DOHH2 (cell line): ENCODE measurements around the gene ZBTB1.

ENCODE experiments used
- H3F3A ChIP-seq: fragments of 200-600 bp; sonication (generic), shearing (Covaris generic); 2 replicates; pipeline ENCODE4 v1.6.0; 2016; ENCODE audit warnings: antibody characterized with exemption, mild to moderate bottlenecking; ENCODE audit not compliant: control insufficient read depth, insufficient read depth
- H3K27ac ChIP-seq: fragments of 200-600 bp; sonication (generic); 2 replicates; pipeline ENCODE4 v1.5.1; 2014; ENCODE audit warnings: low read depth, mild to moderate bottlenecking, low read length, moderate library complexity
- H3K27me3 ChIP-seq: fragments of 200-600 bp; sonication (generic); 2 replicates; pipeline ENCODE4 v1.6.1; 2014; ENCODE audit warnings: mild to moderate bottlenecking, low read length, mixed read lengths; ENCODE audit not compliant: control insufficient read depth
- H3K36me3 ChIP-seq: fragments of 200-600 bp; sonication (generic); 2 replicates; pipeline ENCODE4 v1.6.1; 2014; ENCODE audit warnings: mild to moderate bottlenecking, low read length, moderate library complexity, mixed read lengths; ENCODE audit not compliant: control insufficient read depth
- H3K4me1 ChIP-seq: fragments of 200-600 bp; sonication (generic); 2 replicates; pipeline ENCODE4 v1.6.1; 2014; ENCODE audit warnings: mild to moderate bottlenecking, low read length, mixed read lengths; ENCODE audit not compliant: control insufficient read depth
- H3K4me2 ChIP-seq: fragments of 200-600 bp; sonication (generic); 2 replicates; pipeline ENCODE4 v1.6.0; 2014; ENCODE audit warnings: mild to moderate bottlenecking, low read length, moderate library complexity
- H3K4me3 ChIP-seq: fragments of 200-600 bp; sonication (generic); 2 replicates; pipeline ENCODE4 v1.5.1; 2014; ENCODE audit warnings: mild to moderate bottlenecking, low read length, mixed read lengths
- H3K79me2 ChIP-seq: fragments of 200-600 bp; sonication (generic); 2 replicates; pipeline ENCODE4 v1.6.1; 2014; ENCODE audit warnings: mild to moderate bottlenecking, low read length, mixed read lengths; ENCODE audit not compliant: control insufficient read depth
- H3K9me2 ChIP-seq: fragments of 200-600 bp; sonication (generic); replicated peaks from 2 replicates; pipeline ENCODE4 v1.6.1; 2014; ENCODE audit warnings: mild to moderate bottlenecking, low read length, mixed read lengths; ENCODE audit not compliant: control insufficient read depth
- H3K9me3 ChIP-seq: fragments of 200-600 bp; sonication (generic); 2 replicates; pipeline ENCODE4 v1.6.1; 2014; ENCODE audit warnings: antibody characterized with exemption, low read length, mixed read lengths; ENCODE audit not compliant: control insufficient read depth, insufficient read depth
- H4K20me1 ChIP-seq: fragments of 200-600 bp; sonication (generic); 2 replicates; pipeline ENCODE4 v1.6.0; 2014; ENCODE audit warnings: low read depth, mild to moderate bottlenecking, antibody characterized with exemption, low read length, moderate library complexity; ENCODE audit not compliant: control insufficient read depth, insufficient read depth
- EZH2phosphoT487 ChIP-seq: fragments of 200-600 bp; sonication (generic); IDR thresholded peaks from 2 replicates; pipeline ENCODE4 v1.6.1; 2017; ENCODE audit warnings: borderline replicate concordance, mild to moderate bottlenecking, antibody characterized with exemption, low read length, moderate library complexity, mixed read lengths
- TF ChIP-seq, protein P1 (sequence below): fragments of 200-600 bp; sonication (generic); IDR thresholded peaks from one replicate; pipeline ENCODE4 v1.5.1; 2014; ENCODE audit warnings: antibody characterized with exemption, mild to moderate bottlenecking, low read depth, low read length; ENCODE audit not compliant: poor library complexity, severe bottlenecking

Gene ZBTB1

DNA sequence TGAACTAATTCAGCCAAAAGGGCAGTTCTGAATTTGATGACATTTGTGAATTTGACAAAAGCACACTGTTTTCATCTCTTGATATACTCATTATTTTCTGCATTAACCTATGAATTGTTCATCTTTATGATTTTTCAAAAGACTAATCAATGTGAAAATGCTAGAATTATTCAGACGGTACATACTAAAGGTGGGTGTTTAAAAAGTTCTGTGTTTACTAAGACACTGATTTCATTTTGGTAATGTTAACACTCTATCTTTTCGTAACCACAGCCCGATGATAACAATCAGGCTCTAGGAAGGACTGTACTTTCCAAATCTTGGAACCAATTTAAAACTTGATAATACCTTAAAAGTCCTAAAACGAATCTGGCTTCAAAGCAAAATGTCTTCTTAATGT is 29.9 kb upstream of the ZBTB1 start:
- H3K36me3 ChIP-seq: peaks cover 14% of the 10 kb centered on the region
- H3F3A ChIP-seq: peaks cover 12% of the 10 kb centered on the region
- no peaks in the 10 kb centered on the region for H3K27me3 ChIP-seq
- no peak for TF ChIP-seq EZH2phosphoT487
- TF ChIP-seq, protein P1, sequence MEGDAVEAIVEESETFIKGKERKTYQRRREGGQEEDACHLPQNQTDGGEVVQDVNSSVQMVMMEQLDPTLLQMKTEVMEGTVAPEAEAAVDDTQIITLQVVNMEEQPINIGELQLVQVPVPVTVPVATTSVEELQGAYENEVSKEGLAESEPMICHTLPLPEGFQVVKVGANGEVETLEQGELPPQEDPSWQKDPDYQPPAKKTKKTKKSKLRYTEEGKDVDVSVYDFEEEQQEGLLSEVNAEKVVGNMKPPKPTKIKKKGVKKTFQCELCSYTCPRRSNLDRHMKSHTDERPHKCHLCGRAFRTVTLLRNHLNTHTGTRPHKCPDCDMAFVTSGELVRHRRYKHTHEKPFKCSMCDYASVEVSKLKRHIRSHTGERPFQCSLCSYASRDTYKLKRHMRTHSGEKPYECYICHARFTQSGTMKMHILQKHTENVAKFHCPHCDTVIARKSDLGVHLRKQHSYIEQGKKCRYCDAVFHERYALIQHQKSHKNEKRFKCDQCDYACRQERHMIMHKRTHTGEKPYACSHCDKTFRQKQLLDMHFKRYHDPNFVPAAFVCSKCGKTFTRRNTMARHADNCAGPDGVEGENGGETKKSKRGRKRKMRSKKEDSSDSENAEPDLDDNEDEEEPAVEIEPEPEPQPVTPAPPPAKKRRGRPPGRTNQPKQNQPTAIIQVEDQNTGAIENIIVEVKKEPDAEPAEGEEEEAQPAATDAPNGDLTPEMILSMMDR: no peak
- no peak overlapping the region for H3K4me3 ChIP-seq
- no peak overlapping the region for H3K27ac ChIP-seq
- H3K4me2 ChIP-seq: no peak overlapping the region
- peaks cover 9% of the 10 kb centered on the region; the same call in 1 of the 2 replicates for H4K20me1 ChIP-seq
- no peaks in the 10 kb centered on the region for H3K9me2 ChIP-seq
- H3K9me3 ChIP-seq: no peaks in the 10 kb centered on the region
- no peaks in the 10 kb centered on the region for H3K4me1 ChIP-seq
- peaks cover 9% of the 10 kb centered on the region; the same call in 1 of the 2 replicates for H3K79me2 ChIP-seq

DNA sequence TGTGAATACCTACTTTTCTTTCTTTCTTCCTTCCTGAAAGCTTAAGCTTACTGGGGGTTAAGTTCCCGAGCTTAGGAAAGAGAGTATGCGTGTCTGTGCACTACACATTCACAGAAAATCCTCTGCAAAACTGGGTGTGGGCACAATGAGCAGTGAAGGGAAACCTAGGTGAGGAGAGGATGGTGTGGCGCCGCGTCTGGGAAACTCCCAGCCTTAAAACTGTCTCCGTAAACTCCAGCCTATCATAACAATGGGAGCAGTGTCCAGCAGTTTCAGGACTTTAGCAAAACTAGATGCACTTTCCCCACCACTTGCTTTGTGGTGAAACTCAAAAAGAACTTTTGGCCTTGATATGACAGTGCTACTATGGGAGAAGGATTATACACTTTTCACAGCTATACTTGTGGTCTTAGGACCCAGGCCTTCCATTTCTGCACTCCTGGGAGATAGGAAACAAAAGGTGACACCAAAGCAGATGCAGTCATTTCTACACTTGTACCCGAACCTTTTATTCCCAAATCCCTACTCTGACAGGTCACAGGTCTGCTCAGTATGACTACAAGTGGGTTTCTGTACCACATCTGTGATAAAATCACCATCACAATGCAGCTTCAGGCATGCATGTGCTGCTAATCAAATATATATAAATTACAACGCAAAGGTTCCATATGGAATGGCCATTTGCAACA is 28.8 kb upstream of the ZBTB1 start:
- Histone ChIP-seq H3K79me2 (peaks cover 9% of the 10 kb centered on the region; the same call in 1 of the 2 replicates), H3K4me1 (no peaks in the 10 kb centered on the region), H3K27me3 (no peaks in the 10 kb centered on the region), H3K4me2 (no peak overlapping the region), H3K4me3 (no peak overlapping the region), H3F3A (peaks cover 17% of the 10 kb centered on the region), H3K9me2 (no peaks in the 10 kb centered on the region), H4K20me1 (peaks cover 9% of the 10 kb centered on the region; the same call in 1 of the 2 replicates), H3K9me3 (no peaks in the 10 kb centered on the region), H3K36me3 (peaks cover 14% of the 10 kb centered on the region), H3K27ac (no peak overlapping the region)
- TF ChIP-seq, protein P1: no peak
- TF ChIP-seq EZH2phosphoT487: no peak

DNA sequence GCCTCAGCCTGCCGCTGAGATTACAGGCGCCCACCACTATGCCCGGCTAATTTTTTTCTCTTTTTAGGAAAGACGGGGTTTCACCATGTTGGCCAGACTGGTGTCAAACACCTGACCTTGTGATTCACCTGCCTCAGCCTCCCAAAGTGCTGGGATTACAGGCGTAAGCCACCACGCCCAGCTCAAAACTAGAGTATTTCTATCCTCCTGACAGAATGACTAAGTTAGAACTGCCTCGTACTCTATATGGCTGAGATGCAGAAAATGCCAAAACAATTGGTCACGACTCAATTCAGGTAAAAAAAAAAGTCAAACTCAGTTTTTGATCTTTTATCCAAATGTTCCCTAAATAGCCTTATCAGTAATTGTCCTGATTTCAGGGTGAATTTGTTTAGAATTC is 28.1 kb upstream of the ZBTB1 start:
- TF ChIP-seq EZH2phosphoT487: no peak
- TF ChIP-seq, protein P1: no peak

More for the DNA sequence above, 28.1 kb upstream of the ZBTB1 start:
- Histone ChIP-seq H3K9me2 (no peaks in the 10 kb centered on the region), H3K4me1 (no peaks in the 10 kb centered on the region), H3K36me3 (peaks cover 14% of the 10 kb centered on the region), H3F3A (peaks cover 20% of the 10 kb centered on the region), H3K4me2 (no peak overlapping the region), H3K27ac (no peak overlapping the region), H3K9me3 (no peaks in the 10 kb centered on the region), H3K27me3 (no peaks in the 10 kb centered on the region), H3K4me3 (no peak overlapping the region), H3K79me2 (peaks cover 9% of the 10 kb centered on the region; the same call in 1 of the 2 replicates), H4K20me1 (peaks cover 9% of the 10 kb centered on the region; the same call in 1 of the 2 replicates)
